CD4-positive, alpha-beta T cell treated with Interleukin-4 for 1 hour (primary cell): Measurements from ENCODE around the gene GABRR1.

Experiments
- DNase-seq, 2 donors: peaks; one replicate each; pipeline ENCODE4 v3.0.0-alpha.2; 2020 to 2022

The GABRR1 gene

DNA sequence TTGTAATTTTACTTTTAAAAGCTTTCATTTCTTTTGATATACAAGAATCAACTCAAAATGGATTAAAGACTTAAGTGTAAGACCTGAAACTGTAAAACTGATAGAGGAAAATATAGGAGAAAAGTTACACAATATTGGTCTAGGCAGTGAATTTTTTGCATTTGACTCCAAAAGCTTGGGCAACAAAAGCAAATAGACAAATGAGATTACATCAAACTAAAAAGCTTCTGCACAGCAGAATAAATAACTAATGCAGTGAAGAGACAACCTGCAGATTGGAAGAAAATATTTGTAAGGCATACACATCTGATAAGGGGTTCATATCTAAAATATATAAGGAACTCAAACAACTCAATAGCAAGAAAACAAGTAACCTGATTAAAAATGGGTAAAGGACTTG, 3.0 kb downstream of the GABRR1 start:
- no peak for DNase-seq

DNA sequence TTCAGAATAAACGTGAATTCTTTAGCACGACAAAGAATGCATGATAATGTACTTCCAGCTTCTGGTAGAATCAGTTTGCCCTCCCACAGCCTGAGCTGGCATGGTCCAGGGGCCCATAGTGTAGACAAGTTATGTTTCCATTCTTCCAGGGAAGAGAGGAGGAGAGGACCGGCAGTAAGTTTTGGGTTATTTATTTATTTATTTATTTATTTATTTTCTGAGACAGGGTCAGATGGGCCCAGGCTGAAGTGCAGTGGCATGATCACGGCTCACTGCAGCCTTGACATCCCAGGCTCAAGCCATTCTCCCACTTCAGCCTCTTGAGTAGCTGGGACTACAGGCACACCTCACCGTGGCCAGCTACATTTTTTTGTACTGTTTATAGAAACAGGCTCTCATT, 4.7 kb downstream of the GABRR1 start:
- DNase-seq: no peak

DNA sequence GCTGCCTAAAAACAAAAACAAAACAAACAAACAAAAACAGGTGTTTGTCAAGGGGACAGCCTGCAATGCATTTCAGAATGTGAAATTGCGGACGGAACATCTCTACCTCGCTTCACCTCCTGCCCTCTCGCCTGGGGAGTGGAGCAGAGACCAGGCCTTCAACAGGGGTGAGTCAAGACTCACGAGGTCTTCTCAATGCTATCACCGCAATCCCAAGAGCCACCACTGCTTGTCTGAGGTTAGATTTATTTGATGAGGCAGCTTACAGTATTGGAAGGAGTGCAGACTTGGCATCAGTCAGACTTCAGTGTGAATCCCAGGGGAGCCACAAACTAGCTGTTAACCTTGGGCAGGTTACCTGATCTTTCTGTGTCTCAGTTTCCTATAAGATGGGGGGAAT, 7.7 kb downstream of the GABRR1 start:
- DNase-seq: no peak

DNA sequence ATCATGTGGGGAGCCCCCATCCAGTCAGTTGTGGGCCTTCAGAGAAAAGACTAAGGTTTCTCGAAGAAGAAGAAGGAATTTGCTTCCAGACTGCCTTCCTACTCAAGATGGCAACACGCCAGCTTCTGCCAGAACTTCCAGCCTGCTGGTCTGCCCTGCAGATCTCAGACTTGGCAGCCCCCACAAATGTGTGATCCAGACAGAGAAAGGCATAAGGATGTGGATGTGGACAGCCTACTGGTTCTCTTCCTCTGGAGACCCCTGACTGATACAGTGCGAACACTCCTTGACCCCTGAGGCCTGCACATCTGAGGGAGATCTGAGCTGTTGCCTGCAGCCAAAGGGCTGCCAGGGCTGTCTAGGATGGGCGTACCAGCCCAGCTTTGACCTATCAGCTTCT, 8.6 kb downstream of the GABRR1 start:
- no peak for DNase-seq

DNA sequence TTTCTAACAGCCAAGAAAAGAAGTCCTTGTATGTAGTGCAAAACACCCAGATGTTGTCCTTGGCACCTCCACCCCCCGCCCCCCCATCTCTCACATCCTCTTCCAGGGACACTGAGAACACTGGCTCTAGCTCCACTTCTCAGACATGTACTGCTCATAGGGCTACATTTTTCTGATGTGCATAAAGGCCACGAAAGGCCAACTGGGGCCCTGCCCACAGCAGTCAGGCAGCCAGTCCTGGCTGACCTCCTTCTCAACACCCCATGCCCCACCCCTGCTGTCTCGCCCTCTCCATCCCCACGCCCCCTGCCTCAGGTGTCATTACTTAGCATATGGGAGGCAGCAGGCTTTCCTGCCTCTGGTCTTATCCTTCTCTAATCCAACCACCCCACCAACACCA, 11.3 kb downstream of the GABRR1 start:
- DNase-seq: no peak

- no peak for DNase-seq
These were observed 13.1 kb downstream of the GABRR1 start for GRCh38 chr6:89204096-89204495.

- no peak for DNase-seq
These were observed 16.4 kb downstream of the GABRR1 start for GRCh38 chr6:89200706-89201215.

GRCh38 chr6:89199579-89199978, 17.6 kb downstream of the GABRR1 start:
- DNase-seq: no peak

DNA sequence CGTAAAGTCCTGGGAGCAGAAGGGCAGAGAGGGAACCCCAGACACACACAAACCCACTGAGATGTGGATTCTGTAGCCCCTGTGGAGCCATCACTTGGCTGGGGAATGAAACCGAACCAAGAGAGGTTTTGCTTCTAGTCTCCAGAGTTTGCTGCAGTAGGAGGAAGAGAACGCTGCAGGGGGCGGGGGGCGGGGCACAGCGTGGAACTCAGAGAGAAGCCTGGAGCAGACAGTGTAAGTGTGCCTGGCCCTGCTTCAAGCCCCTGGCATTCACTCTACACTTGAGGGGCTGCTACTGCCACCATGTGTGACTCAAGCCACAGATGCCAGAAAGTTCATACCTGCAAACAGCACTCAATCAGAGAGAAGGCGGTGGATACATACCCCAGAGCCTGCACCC, 18.9 kb downstream of the GABRR1 start:
- DNase-seq: no peak

GRCh38 chr6:89197141-89197540, 20.0 kb downstream of the GABRR1 start:
- no peak for DNase-seq

DNA sequence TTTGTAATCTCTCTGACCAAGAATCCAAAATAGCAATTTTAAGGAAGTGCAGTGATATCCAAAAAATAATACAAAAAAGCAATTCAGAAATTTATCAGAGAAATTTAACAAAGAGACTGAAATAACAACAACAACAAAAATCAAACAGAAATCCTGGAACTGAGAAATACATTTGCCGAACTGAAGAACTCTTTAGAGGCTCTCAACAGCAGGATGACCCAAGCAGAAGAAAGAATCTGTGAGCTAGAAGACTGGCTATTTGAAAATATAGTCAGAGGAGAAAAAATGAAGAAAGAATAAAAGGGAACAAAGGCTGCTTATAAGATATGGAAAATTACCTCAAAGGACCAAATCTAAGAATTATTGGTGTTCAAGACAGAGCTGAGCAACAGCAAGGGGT, 22.6 kb downstream of the GABRR1 start:
- no peak for DNase-seq

DNA sequence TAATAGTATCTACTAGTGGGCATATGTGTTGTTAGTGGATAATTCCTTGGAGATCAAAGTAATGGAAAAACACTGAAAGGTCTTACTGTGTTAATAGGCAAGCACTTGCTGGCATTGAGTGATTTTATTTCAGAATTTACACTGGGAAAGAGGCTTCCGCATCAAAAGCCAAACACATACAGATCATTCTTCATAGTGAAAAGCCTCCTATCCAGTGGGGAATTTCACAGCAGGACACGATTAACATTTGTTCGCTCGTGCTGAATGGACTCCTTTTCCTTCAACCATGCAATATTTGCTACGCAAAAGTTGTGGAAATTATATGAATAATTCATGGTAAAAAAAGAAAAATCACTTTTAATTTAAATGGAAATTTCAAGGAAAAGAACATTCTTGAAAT, 26.4 kb downstream of the GABRR1 start:
- no peak for DNase-seq

DNA sequence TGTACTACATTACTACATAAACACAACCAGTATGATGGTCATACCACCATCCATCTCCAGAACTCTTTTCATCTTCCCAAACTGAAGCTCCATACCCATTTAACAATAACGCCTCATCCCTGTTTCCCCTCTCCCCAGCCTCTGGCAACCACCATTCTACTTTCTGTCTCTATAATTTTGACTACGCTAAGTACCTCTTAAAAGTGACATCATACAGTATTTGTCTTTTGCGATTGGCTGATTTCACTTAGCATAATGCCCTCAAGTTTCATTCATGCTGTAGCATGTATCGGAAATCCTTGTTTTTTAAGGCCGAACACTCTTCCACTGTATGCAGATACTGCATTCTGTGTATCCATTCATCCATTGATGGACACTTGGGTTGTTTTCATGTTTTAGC, 29.7 kb downstream of the GABRR1 start:
- no peak for DNase-seq

DNA sequence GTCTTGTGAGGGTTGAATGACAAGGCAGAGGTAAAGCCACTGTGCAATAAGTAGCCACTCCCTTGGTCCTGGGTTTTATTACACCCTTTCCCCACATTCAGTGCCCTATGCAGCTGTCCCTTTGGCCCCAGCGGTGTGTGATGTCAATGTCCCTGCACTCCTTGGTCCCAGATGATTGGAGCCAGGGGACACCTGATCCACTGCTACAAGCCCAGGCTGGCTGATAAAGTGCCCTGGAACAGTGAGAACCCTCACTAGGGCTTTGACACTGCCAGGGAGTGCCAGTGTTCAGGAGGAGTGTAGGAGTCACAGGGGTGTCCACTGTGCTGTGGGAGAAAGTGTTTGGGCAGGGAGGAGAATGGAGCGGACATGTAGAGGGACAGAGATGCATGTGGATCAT, 30.4 kb downstream of the GABRR1 start:
- DNase-seq: no peak

- no peak for DNase-seq
These were observed 32.8 kb downstream of the GABRR1 start for GRCh38 chr6:89184344-89184743.

GRCh38 chr6:89183294-89183693, 33.9 kb downstream of the GABRR1 start:
- DNase-seq: no peak

DNA sequence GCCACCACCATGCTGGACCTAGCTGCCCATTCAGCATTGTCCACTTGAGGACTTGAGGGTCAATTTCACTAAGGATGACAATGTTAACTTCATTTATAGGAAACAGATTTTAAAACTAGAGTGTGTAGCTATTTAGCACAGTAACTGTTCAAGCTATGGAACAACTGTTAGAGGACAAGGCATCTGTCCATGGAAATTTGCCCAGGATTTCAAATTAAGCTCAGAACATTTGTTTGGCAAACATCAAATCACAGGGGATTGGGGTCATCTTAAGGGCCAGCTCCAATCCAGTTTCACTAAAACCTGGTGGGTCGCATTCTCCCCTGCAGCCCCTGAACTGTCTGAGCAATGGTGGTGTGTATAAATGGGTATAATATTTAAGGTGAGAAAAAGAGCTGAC, 36.2 kb downstream of the GABRR1 start:
- DNase-seq: no peak

GRCh38 chr6:89180112-89180511, 37.0 kb downstream of the GABRR1 start:
- DNase-seq: no peak

GRCh38 chr6:89173634-89174033, 43.5 kb downstream of the GABRR1 start:
- DNase-seq: no peak

DNA sequence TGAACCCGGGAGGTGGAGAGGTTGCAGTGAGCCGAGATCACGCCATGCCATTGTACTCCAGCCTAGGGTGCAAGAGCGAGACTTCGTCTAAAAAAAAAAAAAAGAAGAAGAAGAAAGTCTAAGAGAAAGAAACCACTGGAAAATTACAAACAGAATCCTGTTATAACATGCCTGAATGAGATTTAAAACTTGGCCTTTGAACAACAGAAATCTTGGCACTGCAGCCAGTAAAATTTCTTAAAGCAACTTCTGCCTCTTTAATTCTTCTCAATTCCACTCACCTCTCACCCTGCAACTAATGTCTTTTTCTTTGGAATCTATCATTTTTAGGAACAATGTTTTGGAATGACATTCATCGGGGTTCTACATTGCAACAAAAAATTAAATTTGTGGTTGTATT, 45.0 kb downstream of the GABRR1 start:
- no peak for DNase-seq

GRCh38 chr6:89162047-89162371, 55.1 kb downstream of the GABRR1 start:
- no peak for DNase-seq

DNA sequence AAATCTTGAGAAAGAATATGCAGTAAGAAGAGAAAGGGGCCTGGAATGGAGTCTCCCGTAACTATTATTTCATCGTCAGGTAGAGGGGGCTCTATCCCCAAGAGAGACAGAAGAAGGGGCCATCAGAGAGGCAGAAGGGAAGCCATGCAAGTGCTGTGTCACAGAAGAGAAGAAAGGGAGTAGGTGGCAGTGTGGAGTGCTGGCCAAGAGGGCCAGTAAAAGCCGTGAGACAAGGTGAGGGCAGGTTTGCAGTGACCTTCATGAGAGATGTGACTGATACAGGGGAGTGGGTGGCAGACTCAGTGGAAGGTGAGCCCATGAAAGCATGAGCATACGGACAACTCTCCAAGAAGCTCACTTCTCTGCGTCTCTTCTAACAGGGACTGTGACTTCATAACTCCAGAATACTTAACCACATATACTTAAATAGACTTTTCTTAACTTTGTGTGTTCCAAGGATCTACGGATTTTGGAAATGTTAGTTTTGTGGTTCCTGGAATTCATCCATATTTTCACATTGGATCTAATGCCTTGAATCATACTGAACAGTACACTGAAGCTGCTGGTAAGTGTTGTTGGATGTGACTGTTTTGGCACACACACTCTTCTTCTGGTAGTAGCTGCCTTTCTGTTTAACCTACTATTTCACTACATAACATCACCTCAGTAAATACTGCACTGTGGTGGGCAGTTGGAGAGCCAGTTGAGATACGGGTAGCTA, 55.7 kb downstream of the GABRR1 start:
- DNase-seq: no peak

- no peak for DNase-seq
These were observed 56.6 kb downstream of the GABRR1 start for GRCh38 chr6:89160331-89161092.

GRCh38 chr6:89154131-89154530, 63.0 kb downstream of the GABRR1 start:
- DNase-seq: no peak
